Coronary artery (tissue), 2 donors: Measurements from ENCODE around the gene CD37.
"Not testable (repeated sequence)": the region's sequence is repeated elsewhere in the genome, so short reads cannot be mapped to it uniquely, and the experiment has no call there.

ENCODE experiments used
- DNase-seq: peaks from one replicate; pipeline ENCODE4 v3.0.0-alpha.2; 2017; ENCODE audit warnings: low spot score
- H3K27ac ChIP-seq, 2 donors: fragments of 200-600 bp; sonication (generic); one replicate each; pipeline ENCODE4 v1.5.1; 2016 to 2019
- H3K4me3 ChIP-seq: fragments of 200-600 bp; sonication (generic); 2 replicates; pipeline ENCODE4 v1.5.1; 2016; ENCODE audit warnings: mild to moderate bottlenecking, moderate library complexity
- CTCF ChIP-seq: fragments of 200-600 bp; sonication (generic); IDR thresholded peaks from one replicate; pipeline ENCODE4 v1.5.1; 2019; ENCODE audit warnings: antibody characterized with exemption

Gene CD37

GRCh38 chr19:49363268-49364082, 28.3 kb downstream of the CD37 start, which contains the start of gene DKKL1:
DKKL1 (plus strand) TSS chr19:49363877; CDS start chr19:49363999, 122 bp downstream.
- TF ChIP-seq CTCF: no peak
- Histone ChIP-seq H3K4me3 (peak within 1 kb of the TSS; percentile 85), H3K27ac (peak within 1 kb of the TSS; percentile 91 to 94)
- peak; percentile 99 for DNase-seq

- no peak for DNase-seq
- peak overlapping the region; percentile 73 to 94 for H3K27ac ChIP-seq
- peak overlapping the region; percentile 58 for H3K4me3 ChIP-seq
These were observed 29.0 kb downstream of the CD37 start for GRCh38 chr19:49364083-49364737.

GRCh38 chr19:49366110-49366509, 30.9 kb downstream of the CD37 start:
- no peak for DNase-seq

More at GRCh38 chr19:49364083-49364737, 29.0 kb downstream of the CD37 start:
- TF ChIP-seq CTCF: no peak

GRCh38 chr19:49368711-49369358, 33.6 kb downstream of the CD37 start:
- H3K27ac ChIP-seq: no peak overlapping the region
- no peak overlapping the region for H3K4me3 ChIP-seq
- DNase-seq: no peak
- no peak for TF ChIP-seq CTCF

More at GRCh38 chr19:49366110-49366509, 30.9 kb downstream of the CD37 start:
- no peak overlapping the region for H3K27ac ChIP-seq
- H3K4me3 ChIP-seq: no peak overlapping the region
- no peak for TF ChIP-seq CTCF

- Histone ChIP-seq H3K27ac (no peak overlapping the region), H3K4me3 (no peak overlapping the region)
- no peak for TF ChIP-seq CTCF
- no peak for DNase-seq
These were observed 36.0 kb downstream of the CD37 start for GRCh38 chr19:49371184-49371583.

GRCh38 chr19:49373174-49373573, 38.0 kb downstream of the CD37 start:
- H3K27ac ChIP-seq, DNase-seq, H3K4me3 ChIP-seq: not testable (repeated sequence)

GRCh38 chr19:49374665-49375434, 39.6 kb downstream of the CD37 start:
- no peak overlapping the region for H3K27ac ChIP-seq
- no peak for DNase-seq
- no peak for TF ChIP-seq CTCF
- no peak overlapping the region for H3K4me3 ChIP-seq
